NOMO-1 treated with dmso at 0.1 percent for 144 hours (cell line): ENCODE results near the gene RUNX2.

Source experiments
- DNase-seq: peaks from one replicate; lab custom pipeline; 2025; ENCODE audit not compliant: unreplicated experiment; lab: John Stamatoyannopoulos, UW

Gene RUNX2

DNA sequence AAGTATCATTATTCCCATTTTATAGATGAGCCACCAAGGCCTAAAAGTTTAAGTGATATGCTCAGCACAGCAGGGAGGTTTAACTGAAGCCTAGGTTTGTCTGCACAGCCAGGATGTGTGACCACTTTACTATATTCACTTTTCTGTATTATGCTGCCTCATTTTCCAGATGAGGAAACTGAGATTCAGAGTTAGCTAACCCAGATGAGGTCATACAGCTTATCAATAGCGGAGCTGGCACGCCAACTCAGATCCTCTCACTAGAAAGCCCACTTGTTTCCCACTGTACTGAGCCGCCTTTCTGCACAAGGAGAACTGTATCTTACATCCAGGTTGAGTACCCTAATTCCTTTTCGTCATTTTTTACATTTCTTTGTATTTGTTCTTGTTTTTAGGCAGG is 181.3 kb downstream of the RUNX2 start:
- DNase-seq = no peak

DNA sequence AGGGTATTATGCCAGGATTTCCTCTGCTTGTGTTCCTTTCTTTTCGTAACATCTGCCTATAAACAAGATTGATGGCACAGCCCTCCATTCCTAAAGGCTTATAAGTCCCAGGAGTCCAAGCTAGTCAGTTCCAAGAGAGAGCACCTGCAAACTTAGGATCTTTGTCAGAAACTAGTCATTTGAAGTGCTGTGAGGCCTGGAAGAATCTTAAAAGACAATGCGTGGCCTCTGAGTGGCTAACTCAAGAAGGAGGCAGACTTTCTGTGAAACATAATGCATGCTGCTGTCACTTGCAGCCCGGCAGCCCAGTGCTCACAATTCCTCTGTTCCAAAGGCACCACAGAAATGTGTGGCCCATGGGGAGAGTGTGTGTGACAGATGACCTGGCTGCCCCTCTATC is 184.6 kb downstream of the RUNX2 start:
- no peak for DNase-seq

DNA sequence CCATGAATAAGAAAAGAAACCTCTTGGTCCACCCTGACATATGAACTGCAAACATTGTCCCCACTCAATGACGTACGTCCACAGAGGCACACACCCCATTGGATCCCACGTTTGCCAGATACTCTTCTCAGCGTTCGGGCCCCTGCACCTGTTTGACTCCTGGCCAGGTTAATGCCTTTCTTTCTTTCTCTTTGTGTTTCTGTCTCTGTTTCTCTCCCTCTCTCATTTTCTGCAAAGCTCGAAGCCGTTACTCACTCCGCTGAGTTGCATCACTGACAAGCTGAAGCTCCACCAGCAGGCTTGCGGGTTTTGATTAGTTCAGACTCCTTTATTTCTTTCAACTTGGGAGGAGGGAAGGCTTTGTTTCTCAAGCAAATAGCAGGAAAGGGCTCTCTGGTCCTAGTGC is 185.1 kb downstream of the RUNX2 start:
- DNase-seq = no peak

DNA sequence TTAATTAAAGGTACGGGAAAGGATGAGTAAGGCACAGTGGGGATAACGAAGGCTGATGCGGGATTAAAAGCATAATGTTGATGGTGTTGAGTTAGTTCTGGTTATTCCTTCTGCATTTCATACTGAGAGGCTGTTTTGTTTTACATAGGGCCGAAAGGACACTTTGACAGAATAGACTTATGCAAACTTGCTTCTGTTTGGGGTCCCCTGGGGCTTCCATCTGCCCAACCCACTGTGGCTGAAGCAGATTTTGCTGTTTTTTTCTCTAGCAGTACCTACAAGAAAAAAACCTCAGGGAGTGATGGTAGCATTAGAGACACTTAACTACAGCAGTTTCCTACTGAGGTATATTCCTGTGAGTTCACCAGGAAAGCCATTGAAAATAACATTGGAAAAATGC is 185.7 kb downstream of the RUNX2 start:
- DNase-seq = no peak

DNA sequence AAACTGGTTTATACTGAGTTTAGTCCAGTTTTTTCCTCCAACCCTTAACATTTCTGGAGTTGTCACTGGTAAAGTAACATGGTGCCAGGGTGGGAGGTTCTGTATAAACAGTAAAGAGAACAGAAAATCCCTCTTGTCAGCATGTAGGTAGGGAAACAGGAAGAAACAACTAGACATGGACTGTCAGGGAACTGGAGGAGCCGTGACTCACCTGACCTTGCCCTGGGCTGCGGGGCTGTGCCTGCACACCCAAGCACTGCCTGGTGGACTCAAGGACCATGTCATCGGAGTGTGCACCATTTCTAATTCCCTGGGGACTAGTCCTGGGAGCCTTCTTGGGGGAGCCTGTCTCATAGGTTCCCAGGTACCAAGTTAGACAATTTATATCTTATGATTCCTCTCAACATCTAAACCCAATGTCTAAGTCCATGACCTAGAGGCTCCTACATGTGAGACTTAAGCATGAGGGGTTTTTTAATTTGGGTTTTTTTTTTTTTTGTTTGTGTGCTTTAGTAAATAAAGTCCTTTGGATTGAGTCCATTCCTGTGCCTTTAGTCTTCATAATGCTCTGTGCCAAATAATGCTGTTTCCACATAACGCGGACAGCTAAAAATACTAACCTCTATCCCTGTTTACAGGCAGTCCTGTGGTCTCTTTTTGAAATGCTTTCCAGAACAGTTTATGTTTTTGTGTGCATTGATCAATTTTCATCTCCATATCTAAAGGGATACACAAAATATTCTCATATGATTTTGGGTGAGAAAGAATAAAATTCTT is 186.5 kb downstream of the RUNX2 start:
- no peak for DNase-seq

DNA sequence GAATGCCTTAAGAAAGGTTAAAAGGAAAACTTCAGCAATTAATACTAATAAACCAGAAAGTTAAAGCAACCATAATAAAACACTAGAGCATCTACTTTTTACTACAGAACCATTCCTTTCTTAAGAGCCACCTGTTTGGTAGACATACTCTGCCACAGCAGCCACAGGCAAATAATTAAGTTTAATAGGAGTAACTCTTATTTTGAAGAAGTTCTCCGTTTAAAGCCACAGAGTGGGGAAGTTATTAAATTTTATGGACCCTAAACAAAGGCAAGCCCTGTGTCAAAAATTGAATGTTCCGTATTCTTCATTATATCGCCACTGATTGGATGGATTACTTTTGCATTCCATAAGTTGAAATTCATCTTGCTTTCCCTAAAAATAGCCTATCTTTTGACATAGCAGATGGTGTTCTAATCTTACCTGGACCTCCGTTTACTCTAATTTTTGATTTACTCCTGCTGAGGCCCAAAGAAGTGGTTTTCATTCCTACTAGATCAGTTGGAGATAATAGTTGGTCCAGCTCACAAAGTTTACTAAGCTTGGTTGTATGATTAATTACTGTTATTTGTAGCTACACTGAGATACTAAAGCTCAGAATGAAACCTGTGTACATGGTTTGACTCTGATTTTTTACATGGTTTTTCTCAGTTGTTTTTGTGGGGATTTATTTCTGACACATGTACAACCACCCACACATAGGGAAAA is 190.0 kb downstream of the RUNX2 start:
- peak; percentile 74 for DNase-seq

DNA sequence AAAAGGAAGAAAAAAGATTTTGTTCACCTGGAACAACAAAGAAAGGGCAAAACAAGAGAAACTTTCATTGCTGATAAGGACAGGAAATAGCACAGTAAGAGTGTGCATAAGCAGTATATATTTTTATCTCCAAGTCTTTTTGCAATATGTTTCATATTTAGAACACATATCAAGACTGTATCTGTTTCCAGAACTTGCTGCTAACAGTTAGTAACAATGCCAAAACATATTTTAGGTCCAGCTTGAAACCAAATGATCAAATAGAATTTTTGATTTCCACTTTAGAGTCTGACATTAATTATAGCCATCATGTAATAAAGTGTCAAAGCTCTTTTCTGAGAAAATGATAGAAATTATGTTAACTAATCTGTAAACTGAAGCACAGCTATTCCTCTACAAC is 193.1 kb downstream of the RUNX2 start:
- no peak for DNase-seq

DNA sequence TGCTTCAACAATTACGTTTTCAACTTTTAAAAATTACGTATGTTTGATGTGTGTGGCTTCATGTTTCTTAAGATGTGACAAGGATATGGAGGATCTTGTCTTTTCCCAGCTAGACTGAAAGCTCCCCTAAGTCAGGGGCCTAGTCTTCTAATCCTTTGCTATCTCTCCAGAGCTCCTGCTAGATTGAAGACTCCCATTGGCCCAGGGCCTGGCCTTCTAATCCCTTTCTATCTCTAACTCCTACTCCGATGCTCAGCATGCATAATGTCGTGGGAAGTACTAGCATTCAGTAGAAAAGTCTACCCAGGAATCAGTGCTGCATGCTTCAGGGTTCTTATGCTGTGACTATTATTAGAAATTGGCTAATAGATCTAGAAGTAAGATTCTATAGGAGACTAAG is 194.4 kb downstream of the RUNX2 start:
- no peak for DNase-seq

DNA sequence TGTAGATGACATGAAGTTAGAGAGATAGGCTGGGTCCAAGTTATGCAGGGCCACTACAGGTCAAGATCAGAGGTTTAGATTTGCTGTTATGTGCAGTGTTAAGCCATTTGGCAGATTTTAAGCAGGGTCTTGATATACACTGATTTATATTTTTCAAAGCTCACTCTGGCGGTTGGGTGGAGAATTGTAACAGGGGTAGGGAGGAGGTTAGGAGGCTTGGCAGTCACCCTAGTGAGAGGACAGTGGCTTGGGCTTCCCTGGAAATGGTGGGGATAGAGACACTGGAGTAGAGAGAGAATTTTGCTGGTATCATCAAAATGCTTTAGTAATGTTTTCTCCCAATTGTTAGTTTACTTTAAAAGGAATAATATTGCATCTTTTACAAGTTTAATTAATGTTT is 199.1 kb downstream of the RUNX2 start:
- no peak for DNase-seq

DNA sequence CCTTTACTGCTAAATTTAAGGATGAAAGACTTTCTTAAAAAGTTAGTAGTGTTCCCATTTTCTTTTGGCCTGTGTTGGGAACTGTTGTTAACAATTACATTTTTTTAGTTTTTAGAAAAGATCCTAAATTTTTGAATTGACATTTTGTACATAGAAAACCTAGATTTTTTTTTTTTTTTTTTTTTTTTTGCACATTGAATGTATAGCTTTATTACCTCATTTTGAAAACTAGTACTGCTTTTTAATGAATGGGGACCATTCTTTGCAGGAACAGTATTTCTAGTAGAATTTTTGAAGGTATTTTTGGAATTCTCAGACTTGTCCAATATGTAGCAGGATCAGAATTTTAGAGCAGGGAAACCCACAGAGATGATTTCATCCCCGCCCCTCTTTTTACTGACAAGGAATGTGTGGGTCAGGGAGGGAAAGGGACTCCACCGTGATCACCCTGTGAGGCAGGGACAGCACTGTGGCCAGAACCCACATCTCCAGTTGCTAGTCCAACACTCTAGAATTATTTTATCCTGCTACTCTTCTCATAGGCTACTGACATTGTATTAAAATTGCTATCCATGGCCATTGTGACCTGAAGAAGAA is 204.0 kb downstream of the RUNX2 start:
- no peak for DNase-seq

DNA sequence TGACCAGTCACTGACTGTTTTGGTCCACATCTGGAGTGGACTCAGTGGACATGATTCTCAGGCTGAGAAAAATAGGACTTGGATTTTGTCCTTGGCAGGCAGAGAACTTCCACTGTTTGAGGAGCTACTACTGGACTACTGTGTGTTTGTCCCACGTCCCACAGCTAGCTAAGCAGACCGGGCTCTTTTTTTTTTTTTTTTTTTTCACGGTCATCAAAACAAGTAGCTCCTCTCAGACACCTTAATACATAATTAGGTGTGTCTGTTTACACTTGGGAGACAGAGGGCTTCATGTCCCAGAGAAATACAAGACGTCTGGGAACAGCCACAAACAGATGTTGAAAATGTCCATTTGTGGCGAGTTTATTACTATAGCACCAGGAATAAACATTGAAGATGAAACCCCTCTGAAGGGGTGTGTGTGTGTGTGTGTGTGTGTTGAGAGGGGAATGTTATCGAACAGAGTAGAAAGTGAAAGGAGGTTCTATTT is 204.6 kb downstream of the RUNX2 start:
- DNase-seq = no peak

DNA sequence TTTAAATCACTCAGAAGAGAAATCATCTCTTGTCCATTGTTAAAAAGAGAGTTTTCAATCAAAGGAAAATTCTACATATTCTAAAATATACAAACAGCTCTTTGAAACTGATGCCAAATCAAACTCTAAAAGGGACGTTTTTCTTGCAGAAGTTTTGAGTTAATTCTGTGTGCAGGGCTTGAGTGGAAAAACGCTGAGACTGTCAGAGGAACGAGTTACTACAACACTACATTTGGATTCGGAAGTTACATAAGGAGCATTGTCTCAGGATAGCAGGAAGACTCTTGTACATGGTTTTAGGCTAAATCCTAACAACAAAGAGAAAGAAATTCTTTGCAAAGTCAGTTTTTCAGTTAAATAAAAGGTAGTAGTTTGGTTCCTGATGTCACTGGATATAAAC is 205.3 kb downstream of the RUNX2 start:
- no peak for DNase-seq

DNA sequence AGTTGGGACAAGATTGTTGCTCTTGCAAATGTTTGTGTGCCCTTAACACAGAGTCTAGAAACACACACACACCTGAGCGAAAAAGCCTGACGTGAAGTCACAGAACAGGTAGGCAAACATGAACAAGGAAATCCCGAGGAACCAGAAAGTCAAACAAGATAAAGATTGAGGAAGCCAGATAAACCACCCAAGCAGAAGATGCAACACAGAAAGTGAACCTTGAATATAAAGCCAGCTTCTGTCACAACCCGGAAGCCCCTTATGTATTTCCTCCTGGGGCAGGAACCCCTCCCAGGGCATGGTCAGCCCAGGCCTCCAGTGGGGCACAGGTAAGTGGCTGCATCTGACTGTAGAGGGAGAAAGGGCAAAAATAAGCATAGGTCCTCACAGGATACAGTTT is 207.8 kb downstream of the RUNX2 start:
- no peak for DNase-seq

DNA sequence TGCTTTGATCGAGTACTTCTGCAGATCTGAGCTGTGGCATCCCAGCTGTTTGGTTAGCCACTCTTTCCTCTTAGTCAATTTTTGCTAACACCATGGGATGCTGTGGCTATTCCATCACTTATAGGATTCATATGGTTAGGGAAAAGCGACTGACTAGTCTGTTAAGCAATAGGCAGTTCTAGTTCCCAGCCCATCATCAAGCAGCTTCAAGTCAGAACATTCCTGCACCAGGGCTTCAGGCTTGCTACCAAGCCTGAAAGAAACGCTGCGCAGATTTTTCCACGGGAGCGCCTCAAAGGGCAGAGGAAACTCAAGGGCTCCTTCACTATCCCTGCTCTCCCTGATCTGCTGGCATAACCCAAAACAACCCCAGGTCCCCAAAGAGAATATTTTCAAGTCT is 209.4 kb downstream of the RUNX2 start:
- no peak for DNase-seq

DNA sequence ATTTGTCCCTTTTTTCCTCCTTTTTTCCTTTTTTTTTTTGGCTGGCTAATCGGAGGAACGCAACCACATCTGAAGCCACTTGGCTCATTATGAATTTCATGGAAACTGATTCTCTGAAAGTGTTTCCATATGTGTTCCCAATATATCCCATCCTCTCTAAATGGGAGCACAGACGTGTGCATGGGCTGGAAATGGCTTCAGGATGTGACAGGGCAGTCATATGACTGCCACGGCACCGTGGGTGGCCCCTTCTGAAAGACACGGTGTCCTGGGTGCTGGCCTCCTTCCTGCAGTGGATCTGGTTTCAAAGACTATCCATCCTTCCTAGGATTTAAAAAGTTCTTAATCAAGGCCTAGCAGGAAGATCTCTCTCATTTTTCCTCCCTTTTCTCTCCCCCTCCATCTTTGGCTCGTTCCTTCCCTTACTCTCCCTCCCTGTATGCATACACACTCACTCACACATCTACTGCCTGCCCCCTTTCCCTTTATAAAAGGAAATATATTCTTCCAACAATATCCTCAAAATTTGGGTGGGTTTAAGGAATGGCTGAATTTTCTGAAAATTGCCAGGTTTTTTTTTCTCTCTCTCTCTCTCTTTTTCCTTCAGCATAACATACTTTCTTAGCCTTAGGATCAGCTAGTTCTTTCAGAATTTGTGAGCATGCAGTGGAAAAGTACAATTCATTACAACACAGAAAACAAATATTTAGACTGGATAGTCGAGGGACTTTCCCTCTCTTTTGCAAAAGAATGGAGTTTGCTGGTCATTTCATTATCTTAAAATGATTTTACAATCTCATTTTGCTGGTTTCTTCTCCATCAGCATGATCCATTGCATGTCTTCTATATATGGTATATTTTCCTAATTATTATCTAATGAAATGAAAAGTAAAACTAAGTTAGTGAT is 210.8 kb downstream of the RUNX2 start:
- no peak for DNase-seq

DNA sequence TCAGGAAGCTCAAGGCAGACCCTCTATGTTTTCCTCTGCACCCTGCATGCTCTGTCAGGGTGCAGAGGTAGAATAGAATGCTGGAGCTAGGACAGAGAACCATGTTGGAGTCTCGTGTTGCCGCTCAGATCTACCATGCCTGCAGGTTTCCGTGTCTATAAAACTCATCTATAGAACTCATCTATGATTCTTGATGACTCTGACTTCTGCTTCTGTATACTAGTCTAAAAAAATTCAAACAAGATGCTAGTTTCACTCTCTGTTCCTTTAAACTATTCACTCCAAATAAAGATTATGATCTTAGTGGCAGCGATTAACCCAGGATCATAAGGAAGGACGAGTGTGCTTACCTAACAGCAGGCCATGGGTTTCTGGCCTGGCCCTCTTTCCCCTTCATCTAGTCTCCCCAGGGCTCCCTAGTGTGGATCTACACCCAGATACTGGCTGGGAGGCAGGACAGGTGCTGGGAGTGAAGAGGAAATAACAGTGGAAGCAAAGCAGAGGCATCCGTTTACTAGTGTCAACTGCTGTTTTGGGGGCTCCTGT is 212.3 kb downstream of the RUNX2 start:
- no peak for DNase-seq

DNA sequence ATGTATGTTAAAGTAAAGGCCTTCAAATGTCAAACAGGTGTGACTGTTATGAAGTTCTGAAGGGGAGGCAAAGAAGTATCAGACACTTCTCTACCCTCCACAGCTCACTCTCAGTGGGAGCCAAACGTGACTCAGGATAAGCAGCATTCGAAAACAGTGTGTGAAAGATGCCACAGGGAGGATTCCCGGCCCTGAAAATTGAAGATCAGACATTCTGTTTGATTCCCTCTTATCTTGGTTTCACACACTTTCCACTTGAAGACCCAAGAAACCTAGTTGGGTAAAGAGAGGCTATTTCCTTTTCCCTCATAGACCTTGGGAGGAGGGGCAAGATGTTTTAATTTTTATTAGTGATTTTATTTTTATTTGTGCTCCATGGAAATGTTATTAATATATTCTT is 213.8 kb downstream of the RUNX2 start:
- DNase-seq = no peak

DNA sequence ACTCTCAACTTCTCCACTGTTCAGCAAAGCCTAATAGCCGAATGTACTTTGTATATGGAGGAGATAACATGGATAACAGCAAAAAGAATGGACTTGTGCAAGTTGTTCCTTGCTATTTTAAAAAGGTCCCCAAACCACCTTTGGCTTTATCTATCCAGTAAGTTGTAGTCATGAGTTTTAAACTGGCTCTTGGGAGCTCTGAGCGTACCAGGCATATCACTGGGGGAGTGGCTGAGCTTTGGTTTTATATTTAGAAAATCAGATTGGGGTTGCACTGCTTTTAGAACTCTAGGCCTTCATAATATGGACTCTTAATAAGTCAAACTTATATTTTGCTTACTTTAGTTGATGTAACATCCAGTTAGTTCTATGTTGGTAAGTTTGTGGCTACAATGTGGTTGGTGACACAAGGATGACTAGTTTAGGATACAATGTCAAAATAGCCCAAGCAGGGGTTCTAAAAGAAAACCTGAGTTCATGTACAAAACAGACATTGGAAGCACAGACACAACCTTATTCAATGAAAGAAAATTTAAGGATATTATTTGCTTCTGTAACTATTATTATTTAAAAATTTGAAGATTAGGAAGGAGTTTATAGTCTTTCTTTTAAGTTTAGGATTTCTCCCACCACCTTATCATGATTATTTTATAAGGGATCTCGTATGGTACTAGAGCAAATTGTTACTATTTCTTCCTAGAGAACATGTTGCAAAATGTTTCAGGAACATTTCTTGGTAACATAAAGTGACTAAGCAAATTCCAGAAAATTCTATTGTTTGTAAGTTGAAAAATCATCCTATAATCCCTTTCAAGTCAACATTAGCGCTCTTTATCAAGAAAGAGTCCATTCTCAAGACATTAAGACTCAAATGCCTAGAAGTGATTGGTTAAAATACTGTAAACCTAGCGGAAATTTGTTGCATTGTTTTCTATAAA is 215.4 kb downstream of the RUNX2 start:
- no peak for DNase-seq

DNA sequence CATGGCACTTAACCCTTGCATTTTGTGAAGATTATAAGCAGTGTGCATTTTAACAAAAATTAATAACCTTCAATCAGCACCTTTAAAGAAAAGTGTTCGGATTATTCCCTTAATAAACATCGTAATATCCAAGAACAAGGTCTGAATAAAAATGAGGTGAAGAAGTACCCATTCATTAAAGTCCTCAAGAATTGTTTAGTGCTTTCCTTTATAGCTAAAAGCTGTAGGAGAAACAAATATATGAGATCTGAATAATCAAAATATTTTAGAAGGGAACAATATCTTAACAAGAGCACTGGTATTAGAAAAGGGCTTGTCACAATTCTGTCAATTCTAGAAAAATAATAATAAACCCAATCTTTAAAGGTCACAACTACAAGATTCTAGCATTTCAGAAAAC is 217.3 kb downstream of the RUNX2 start:
- no peak for DNase-seq
